HepG2 (cell line): Measurements from ENCODE around the gene IDUA. TPM values are rescaled to one million over a fixed set of nuclear protein-coding genes. Genes with fewer than 3 reads are reported as not detected.

ENCODE experiments used
- CENPX ChIP-seq: sonication (generic); formaldehyde crosslinking; IDR thresholded peaks from 2 replicates; pipeline ENCODE4 v1.9.0; 2021; ENCODE audit warnings: mild to moderate bottlenecking, missing genetic modification reagents, moderate library complexity
- ELF1 ChIP-seq: sonication (generic); formaldehyde crosslinking; IDR thresholded peaks from 2 replicates; pipeline ENCODE4 v1.4.0; 2020; ENCODE audit warnings: missing genetic modification reagents
- FOXK2 ChIP-seq: fragments of 450-650 bp; IDR thresholded peaks from 2 replicates; pipeline ENCODE4 v1.6.1; 2016
- HDAC1 ChIP-seq: sonication (generic); formaldehyde crosslinking; IDR thresholded peaks from 2 replicates; pipeline ENCODE4 v1.5.1; 2020; ENCODE audit warnings: mild to moderate bottlenecking, missing genetic modification reagents
- IKZF4 ChIP-seq: sonication (generic); formaldehyde crosslinking; IDR thresholded peaks from 2 replicates; pipeline ENCODE4 v1.5.1; 2020; ENCODE audit warnings: borderline replicate concordance, mild to moderate bottlenecking, low read depth, missing genetic modification reagents; ENCODE audit errors: not compliant biosample characterization
- MAF1 ChIP-seq: sonication (generic); formaldehyde crosslinking; IDR thresholded peaks from 2 replicates; pipeline ENCODE4 v1.5.0; 2020; ENCODE audit warnings: missing genetic modification reagents, borderline replicate concordance
- MBNL3 ChIP-seq: fragments of 250-450 bp; sonication (Bioruptor Pico); conservative IDR thresholded peaks from 2 replicates; pipeline ENCODE4 v1.8.0; 2022; ENCODE audit warnings: mild to moderate bottlenecking, inconsistent platforms
- MED1 ChIP-seq: sonication (generic); formaldehyde crosslinking; IDR thresholded peaks from 2 replicates; pipeline ENCODE4 v1.4.0; 2020; ENCODE audit warnings: missing genetic modification reagents
- PHF8 ChIP-seq: sonication (generic); formaldehyde crosslinking; IDR thresholded peaks from 2 replicates; pipeline ENCODE4 v1.5.0; 2020; ENCODE audit warnings: missing genetic modification reagents
- PTBP1 ChIP-seq: fragments of 200-400 bp; formaldehyde crosslinking; IDR thresholded peaks from 2 replicates; pipeline ENCODE4 v1.6.1; 2018; ENCODE audit warnings: low read length, low read depth; ENCODE audit not compliant: poor library complexity, severe bottlenecking
- XBP1 ChIP-seq: sonication (generic); formaldehyde crosslinking; IDR thresholded peaks from 2 replicates; pipeline ENCODE4 v1.5.0; 2020; ENCODE audit warnings: missing genetic modification reagents
- YEATS2 ChIP-seq: sonication (generic); formaldehyde crosslinking; IDR thresholded peaks from 2 replicates; pipeline ENCODE4 v1.4.0; 2020; ENCODE audit warnings: missing genetic modification reagents, borderline replicate concordance
- ZFP37 ChIP-seq: sonication (generic); formaldehyde crosslinking; IDR thresholded peaks from 2 replicates; pipeline ENCODE4 v1.4.0; 2020; ENCODE audit warnings: missing genetic modification reagents, borderline replicate concordance
- ZNF136 ChIP-seq: sonication (generic); formaldehyde crosslinking; IDR thresholded peaks from 2 replicates; pipeline ENCODE4 v1.8.1; 2022; ENCODE audit warnings: low read depth, mild to moderate bottlenecking, moderate library complexity, missing genetic modification reagents
- ZNF503 ChIP-seq: sonication (generic); formaldehyde crosslinking; IDR thresholded peaks from 2 replicates; pipeline ENCODE4 v1.4.0; 2020; ENCODE audit warnings: missing genetic modification reagents
- ZNF839 ChIP-seq: sonication (generic); formaldehyde crosslinking; IDR thresholded peaks from 2 replicates; pipeline ENCODE4 v1.4.0; 2020; ENCODE audit warnings: missing genetic modification reagents, mild to moderate bottlenecking, borderline replicate concordance
- ZSCAN20 ChIP-seq: sonication (generic); formaldehyde crosslinking; IDR thresholded peaks from 2 replicates; pipeline ENCODE4 v1.4.0; 2020; ENCODE audit warnings: missing genetic modification reagents, mild to moderate bottlenecking, borderline replicate concordance
- polyA plus RNA-seq, 8 experiments: library from polyadenylated mRNA; depleted of rRNA in 3 of 8; stranded (reverse) in 7 of 8; unstranded in 1 of 8; fragments of >200 nt; fragmentation: Illumina TruSeq in 4 of 8; extraction: Trizol in 4 of 8; gene quantifications; 2 replicates each; pipeline versions ENCODE4 v1.2.1 to v1.2.3, GENCODE V29; 2011 to 2016; ENCODE audit warnings: low read depth in 4 of 8, missing spikeins in 1 of 8, mixed read lengths in 1 of 8; ENCODE audit not compliant: insufficient read depth in 1 of 8
- total RNA-seq, 5 experiments: library from RNA; depleted of rRNA; stranded (reverse); fragments of >200 nt; fragmentation: Illumina TruSeq; extraction: Trizol; gene quantifications; 2 replicates each; pipeline ENCODE4 v1.2.3, GENCODE V29; 2016; ENCODE audit warnings: low read depth in 1 of 5
- TF ChIP-seq, protein P1 (sequence below): IDR thresholded peaks from 2 replicates; pipeline ENCODE4 v1.6.1; 2016; ENCODE audit warnings: missing compliant biosample characterization, missing genetic modification reagents, borderline replicate concordance
- TF ChIP-seq, protein P2 (sequence below): sonication (generic); formaldehyde crosslinking; IDR thresholded peaks from 2 replicates; pipeline ENCODE4 v1.4.0; 2020; ENCODE audit warnings: missing genetic modification reagents, borderline replicate concordance

IDUA gene
- total and polyA plus RNA-seq, 2 of the 13 experiments (the other 11 are each of a cell fraction or from before 2014, with no cell fraction given): 0.77 to 1.0 TPM

GRCh38 chr4:1014291-1015167 lies 27.7 kb downstream of the IDUA start (continued):
- TF ChIP-seq CENPX (CRISPR knock-in tag): no peak
- TF ChIP-seq, protein P1, sequence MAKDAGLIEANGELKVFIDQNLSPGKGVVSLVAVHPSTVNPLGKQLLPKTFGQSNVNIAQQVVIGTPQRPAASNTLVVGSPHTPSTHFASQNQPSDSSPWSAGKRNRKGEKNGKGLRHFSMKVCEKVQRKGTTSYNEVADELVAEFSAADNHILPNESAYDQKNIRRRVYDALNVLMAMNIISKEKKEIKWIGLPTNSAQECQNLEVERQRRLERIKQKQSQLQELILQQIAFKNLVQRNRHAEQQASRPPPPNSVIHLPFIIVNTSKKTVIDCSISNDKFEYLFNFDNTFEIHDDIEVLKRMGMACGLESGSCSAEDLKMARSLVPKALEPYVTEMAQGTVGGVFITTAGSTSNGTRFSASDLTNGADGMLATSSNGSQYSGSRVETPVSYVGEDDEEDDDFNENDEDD (CRISPR knock-in tag): 0 out of 2 replicates have a peak, but pooled peaks have one; percentile 22
- no peak for TF ChIP-seq FOXK2
- no peak for TF ChIP-seq MBNL3 (CRISPR knock-in tag)
- TF ChIP-seq HDAC1 (CRISPR knock-in tag): no peak
- TF ChIP-seq ZNF136 (CRISPR knock-in tag): 0 out of 2 replicates have a peak, but pooled peaks have one; percentile 54
- 0 out of 2 replicates have a peak, but pooled peaks have one; percentile 19 for TF ChIP-seq ZNF503
- no peak for TF ChIP-seq XBP1 (CRISPR knock-in tag)
- peak; percentile 23 for TF ChIP-seq PTBP1
- no peak for TF ChIP-seq IKZF4 (CRISPR knock-in tag)
- no peak for TF ChIP-seq MAF1 (CRISPR knock-in tag)
- peak; percentile 62 for TF ChIP-seq PHF8
- TF ChIP-seq ZSCAN20 (CRISPR knock-in tag): no peak
- TF ChIP-seq, protein P2, sequence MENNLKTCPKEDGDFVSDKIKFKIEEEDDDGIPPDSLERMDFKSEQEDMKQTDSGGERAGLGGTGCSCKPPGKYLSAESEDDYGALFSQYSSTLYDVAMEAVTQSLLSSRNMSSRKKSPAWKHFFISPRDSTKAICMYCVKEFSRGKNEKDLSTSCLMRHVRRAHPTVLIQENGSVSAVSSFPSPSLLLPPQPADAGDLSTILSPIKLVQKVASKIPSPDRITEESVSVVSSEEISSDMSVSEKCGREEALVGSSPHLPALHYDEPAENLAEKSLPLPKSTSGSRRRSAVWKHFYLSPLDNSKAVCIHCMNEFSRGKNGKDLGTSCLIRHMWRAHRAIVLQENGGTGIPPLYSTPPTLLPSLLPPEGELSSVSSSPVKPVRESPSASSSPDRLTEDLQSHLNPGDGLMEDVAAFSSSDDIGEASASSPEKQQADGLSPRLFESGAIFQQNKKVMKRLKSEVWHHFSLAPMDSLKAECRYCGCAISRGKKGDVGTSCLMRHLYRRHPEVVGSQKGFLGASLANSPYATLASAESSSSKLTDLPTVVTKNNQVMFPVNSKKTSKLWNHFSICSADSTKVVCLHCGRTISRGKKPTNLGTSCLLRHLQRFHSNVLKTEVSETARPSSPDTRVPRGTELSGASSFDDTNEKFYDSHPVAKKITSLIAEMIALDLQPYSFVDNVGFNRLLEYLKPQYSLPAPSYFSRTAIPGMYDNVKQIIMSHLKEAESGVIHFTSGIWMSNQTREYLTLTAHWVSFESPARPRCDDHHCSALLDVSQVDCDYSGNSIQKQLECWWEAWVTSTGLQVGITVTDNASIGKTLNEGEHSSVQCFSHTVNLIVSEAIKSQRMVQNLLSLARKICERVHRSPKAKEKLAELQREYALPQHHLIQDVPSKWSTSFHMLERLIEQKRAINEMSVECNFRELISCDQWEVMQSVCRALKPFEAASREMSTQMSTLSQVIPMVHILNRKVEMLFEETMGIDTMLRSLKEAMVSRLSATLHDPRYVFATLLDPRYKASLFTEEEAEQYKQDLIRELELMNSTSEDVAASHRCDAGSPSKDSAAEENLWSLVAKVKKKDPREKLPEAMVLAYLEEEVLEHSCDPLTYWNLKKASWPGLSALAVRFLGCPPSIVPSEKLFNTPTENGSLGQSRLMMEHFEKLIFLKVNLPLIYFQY (CRISPR knock-in tag): no peak
- no peak for TF ChIP-seq ZNF839 (CRISPR knock-in tag)
- no peak for TF ChIP-seq ZFP37 (CRISPR knock-in tag)
- no peak; the same call in 1 of the 2 replicates for TF ChIP-seq YEATS2 (CRISPR knock-in tag)
- TF ChIP-seq ELF1 (CRISPR knock-in tag): no peak
- no peak for TF ChIP-seq MED1
